Body of pancreas (tissue), 4 donors: Measurements from ENCODE around the gene NABP1.

Experiments used
- POLR2A ChIP-seq, 3 donors: fragments of 450-650 bp; IDR thresholded peaks; one replicate each; pipeline ENCODE4 v1.6.1; 2016; ENCODE audit warnings: antibody characterized with exemption in 3 of 3, mild to moderate bottlenecking in 2 of 3
- TF ChIP-seq, protein P1 (sequence below), 7 experiments: fragments of 450-650 bp in 4 of 7; fragments of 200-600 bp in 3 of 7; sonication (generic) in 3 of 7; IDR thresholded peaks; one replicate each; pipeline ENCODE4 v1.5.1; 2016 to 2019; ENCODE audit warnings: antibody characterized with exemption in 7 of 7

- TF ChIP-seq, protein P1, sequence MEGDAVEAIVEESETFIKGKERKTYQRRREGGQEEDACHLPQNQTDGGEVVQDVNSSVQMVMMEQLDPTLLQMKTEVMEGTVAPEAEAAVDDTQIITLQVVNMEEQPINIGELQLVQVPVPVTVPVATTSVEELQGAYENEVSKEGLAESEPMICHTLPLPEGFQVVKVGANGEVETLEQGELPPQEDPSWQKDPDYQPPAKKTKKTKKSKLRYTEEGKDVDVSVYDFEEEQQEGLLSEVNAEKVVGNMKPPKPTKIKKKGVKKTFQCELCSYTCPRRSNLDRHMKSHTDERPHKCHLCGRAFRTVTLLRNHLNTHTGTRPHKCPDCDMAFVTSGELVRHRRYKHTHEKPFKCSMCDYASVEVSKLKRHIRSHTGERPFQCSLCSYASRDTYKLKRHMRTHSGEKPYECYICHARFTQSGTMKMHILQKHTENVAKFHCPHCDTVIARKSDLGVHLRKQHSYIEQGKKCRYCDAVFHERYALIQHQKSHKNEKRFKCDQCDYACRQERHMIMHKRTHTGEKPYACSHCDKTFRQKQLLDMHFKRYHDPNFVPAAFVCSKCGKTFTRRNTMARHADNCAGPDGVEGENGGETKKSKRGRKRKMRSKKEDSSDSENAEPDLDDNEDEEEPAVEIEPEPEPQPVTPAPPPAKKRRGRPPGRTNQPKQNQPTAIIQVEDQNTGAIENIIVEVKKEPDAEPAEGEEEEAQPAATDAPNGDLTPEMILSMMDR (IDR thresholded peaks at IDR 0.05), result no peak
- no peak for TF ChIP-seq POLR2A (IDR thresholded peaks at IDR 0.05)
These were observed 14.7 kb downstream of the NABP1 start for GRCh38 chr2:191692502-191693115.
